HG03066 (cell line): ENCODE results near the gene AMER3.

Source experiments
- ATAC-seq: cut with Tn5 transposase; IDR thresholded peaks from one replicate; pipeline ENCODE4 v1.9.1; 2021; ENCODE audit warnings: low read depth; ENCODE audit not compliant: unreplicated experiment

AMER3 gene

GRCh38 chr2:130814931-130815680 is 59.8 kb downstream of the AMER3 start:
- no peak for ATAC-seq
